HPDE6-E6E7 (cell line): Measurements from ENCODE around the gene SF3A1.

Experiments
- DNase-seq: peaks from one replicate; pipeline ENCODE4 v3.0.0; 2011; ENCODE audit warnings: missing footprints; ENCODE audit errors: extremely low spot score

Gene SF3A1

DNA sequence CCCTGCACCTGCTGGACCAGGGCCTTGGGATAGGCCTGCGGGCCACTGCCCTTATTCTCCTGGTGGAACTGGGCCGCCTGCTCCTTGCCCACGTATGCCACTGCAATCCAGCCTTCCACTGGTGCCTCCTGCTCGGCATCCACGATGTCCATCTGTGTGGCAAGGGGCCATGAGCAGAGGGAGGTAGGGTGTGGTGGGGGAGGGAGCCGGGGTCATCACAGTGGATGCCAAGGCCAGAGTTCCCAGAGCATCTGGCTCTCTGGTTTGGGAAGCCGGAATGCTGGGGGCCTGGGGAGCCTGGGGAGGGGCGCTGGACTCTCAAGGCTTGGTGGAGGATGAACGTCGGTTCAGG is 29.9 kb upstream of the SF3A1 start:
- no peak for DNase-seq

DNA sequence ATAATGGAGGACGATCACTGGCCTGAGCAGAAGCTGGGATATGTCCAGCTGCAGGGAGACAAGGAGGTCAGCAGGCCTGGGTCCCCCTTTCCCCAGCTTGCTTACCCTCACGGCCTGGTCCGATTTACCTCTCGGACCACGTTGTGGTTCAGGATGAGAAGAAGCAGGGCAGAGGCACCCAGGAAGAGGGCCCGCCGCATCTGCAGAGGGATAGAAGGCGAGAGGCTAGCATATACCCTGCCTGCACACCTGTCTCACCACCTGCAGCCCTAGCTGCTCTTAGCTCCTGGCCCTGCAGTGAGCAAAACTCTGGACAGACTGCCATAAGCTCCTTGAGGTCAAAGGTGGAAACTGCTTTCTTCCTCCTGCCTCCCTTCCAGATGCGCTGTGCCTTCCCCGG is 29.2 kb upstream of the SF3A1 start:
- no peak for DNase-seq

DNA sequence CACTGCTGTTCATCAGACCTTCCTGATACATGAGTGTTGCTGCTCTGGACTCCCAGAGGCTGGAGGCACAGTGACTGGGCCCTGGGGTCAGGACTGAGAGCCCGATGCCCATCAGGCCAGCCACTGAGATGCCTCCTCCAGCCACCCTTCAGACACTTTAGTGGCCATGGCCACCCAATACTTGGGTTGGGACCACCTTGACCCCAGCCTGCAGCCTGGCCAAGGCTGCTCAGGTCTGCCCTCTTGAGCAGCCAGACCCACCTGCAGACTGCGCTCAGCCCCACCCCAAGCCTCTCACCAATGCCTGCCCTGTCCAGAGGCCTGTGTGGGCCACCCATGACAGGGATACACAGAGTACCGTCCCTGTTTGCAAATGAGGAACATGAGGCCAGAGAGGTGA is 26.4 kb upstream of the SF3A1 start:
- no peak for DNase-seq

DNA sequence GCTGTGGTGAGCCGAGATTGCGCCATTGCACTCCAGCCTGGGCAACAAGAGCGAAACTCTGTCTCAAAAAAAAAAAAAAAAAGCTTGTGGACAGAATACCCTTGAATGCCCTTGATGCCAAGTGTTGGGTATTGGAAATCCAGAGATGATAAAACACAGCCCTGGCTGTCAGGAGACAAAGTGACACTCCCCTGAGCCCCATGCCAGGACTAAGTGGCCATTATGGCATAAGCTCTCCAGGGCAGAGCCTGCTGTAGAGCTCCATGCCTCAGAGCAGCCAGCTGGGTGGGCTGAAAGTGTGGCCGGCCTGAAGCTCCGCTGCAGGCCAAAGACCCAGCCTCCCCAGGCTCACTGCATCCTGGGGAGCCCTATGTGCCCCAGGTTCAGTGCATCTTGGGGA is 25.6 kb upstream of the SF3A1 start:
- no peak for DNase-seq

DNA sequence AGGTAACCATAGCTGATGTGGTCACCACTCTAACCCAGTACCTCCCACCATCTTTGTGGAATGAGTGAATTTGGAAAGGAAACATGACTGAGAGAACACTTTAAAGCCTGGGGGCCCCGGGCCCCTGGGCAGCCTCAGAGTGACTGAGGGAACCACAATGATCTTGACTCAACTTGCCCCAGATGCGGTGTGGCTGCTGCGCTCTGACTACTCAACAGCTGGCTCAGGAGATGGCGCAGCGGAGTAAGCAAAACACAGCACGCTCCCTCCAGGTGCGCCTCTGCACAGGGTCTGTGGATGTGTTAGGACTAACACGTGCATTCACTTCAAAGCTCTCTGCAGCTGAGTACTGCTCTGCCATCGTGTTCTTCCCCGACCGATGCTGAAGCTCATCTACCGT is 24.6 kb upstream of the SF3A1 start:
- no peak for DNase-seq

DNA sequence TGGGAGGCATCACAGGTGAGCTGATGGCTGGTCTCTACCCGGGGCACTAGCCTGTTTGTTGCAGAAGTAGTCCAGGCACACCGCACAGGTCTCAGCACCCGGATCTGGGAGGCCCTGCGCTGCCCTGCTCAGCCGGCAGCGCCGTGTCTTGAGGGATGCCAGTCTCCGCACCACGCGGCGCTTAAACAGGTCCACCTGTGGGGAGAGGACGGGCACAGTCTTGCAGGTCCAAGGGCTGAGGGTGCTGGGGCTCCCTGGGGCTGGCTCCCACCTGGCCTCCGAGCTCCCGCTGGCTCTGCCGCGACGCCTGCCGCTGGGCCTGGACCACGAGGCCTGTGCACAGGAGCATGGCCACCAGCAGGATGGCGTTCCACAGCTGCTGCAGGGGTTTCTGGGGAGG is 23.3 kb upstream of the SF3A1 start:
- no peak for DNase-seq

DNA sequence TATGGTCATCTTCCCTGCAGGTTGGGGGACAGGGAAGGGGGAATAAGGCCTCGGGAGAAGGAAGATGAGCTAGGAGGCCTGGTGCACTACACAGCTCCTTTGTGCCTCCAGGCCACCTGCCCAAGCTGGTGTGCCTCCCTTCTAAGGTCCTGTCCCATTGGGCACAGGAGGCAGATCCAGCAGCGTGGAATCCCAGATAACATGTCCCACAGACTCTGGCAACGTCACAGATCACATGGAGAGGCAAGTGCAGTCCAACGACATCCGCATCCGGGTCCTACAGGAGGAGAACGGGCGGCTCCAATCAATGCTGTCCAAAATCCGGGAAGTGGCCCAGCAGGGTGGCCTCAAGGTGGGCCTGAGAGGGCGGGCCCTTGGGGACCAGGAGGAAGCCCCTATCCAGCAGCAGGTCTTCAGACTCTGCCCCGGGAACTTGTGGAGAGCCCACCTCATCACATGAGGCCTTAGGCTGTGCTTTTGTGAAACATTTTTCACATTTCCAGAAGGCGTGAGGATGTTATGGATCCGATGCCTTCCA is 18.7 kb upstream of the SF3A1 start:
- no peak for DNase-seq

DNA sequence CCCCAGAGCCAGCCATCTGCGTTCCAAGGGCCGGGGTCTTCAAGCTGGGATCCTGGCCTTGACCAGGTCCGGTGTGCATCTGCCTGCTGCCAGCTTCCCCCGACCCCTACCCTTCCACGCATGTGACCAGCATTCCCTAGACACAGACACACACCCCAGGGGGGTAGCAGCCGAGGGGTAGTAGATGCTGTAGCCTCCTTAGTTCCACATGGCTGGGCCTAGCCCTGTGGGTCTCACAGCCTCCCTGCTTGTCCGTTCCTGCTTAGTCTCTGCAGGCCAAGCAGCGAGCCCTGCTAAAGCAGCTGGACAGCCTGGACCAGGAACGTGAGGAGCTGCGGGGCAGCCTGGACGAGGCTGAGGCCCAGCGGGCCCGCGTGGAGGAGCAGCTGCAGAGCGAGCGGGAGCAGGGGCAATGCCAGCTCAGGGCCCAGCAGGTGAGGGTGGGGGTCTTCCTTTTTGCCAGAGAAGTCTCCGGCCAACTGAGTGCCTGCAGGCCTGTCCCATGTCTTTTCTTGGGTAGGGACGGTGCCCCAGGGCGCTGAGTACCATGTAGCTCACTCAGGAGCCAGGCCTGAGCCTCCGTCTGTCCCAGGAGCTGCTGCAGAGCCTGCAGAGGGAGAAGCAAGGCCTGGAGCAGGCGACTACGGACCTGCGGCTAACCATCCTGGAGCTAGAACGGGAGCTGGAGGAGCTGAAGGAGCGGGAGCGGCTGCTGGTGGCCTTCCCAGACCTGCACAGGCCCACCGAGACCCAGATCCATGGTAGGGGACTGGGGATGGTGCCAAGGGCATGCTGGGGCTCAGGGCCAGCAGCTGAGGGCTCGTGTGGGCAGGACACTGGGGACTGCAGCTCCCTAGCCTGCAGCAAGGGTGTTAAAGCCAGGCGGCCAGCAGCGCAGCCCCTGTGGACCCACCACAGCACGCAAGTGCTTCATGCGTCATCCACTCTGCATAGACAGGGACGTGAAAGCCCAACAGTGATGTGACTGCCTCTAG is 16.9 kb upstream of the SF3A1 start:
- no peak for DNase-seq

DNA sequence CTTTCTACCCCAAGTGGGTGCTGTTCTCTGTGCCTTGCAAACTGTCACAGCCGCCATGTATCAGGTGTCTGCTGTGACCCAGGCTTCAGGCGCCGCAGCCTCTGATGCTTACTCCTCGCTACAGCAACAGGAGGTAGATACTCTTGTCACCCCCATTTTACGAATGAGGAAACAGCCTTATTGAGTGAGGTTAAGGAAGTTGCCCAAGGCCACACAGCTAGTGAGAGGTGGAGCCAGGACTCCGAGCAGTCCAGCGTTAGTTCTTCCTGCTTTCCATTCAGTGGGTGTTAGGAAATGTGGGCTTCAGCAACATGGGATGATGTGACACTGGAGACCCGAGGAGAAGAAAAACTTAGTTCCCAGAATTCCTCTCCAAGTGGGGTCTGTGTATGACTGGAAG is 16.2 kb upstream of the SF3A1 start:
- no peak for DNase-seq

DNA sequence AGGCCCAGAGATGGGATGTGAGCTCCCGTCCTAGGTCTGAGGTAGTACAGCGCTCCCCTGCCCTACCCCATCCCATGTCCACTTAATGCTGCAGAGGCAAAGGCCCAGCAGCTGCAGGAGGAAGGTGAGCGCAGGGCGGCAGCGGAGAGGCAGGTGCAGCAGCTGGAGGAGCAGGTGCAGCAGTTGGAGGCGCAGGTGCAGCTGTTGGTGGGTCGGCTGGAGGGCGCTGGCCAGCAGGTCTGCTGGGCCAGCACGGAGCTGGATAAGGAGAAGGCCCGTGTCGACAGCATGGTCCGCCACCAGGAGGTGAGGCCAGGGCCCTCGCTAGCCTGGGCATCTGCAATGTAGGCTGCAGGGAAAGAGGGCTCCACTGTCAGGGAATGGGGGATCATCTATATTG is 15.3 kb upstream of the SF3A1 start:
- no peak for DNase-seq

DNA sequence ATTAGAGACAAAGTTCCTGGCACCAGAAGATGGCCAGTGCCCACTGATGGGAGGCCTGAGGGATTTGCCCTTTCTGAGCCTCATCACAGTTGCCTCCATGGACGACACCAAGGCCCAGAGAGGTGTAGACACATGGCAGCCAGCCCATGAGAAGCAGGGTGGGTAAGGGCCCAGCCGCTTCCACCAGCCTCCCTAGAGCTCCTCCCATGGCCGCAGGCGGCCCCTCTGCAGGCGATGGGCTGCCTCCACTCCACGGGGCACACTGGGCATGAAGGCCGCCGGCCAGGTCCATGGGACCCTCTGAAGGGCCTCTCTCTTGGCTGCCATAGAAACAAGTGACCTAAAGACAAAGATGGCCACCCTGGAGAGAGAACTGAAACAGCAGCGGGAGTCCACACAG is 14.6 kb upstream of the SF3A1 start:
- no peak for DNase-seq

DNA sequence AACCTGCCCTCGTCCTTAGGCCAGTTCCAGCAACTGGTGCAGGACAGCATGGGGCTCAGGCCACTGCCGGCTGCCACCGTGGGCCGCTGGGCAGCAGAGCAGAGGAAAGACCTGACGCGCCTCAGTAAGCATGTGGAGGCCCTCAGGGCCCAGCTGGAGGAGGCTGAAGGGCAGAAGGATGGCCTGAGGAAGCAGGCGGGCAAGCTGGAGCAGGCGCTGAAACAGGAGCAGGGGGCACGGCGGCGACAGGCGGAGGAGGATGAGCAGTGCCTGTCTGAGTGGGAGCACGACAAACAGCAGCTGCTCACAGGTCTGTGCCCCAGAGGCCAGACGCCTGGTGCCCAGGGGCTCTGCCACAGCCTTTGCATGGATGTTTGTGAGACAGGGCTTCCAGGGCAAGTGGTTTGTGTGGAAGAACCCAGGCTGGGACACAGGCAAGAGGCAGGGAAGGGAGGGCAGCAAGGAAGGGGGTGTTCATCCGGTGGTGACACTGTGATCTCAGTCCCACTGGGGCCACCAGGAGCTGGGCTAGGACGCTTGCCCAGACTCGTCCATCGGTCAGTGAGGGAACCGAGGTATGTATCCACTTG is 14.0 kb upstream of the SF3A1 start:
- no peak for DNase-seq

DNA sequence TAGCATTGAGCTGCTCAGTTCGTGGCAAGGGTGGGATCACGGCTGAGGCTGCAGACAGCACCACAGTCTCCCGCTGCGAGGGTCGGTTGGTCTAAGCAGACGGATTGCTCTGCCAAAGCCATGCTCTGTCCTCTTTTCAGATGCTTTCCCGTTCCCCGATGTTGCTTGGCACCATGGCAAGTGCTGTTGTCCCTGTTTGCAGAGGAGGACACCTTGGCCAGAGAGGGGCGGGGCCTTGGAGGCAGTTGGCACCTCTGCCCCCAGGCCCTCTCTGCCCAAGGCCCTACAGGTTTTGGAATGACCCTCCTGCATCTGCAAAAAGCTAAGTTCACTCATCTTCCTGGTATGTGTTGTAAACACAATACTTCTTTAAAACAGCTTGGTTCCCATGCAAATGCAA is 11.7 kb upstream of the SF3A1 start:
- no peak for DNase-seq

DNA sequence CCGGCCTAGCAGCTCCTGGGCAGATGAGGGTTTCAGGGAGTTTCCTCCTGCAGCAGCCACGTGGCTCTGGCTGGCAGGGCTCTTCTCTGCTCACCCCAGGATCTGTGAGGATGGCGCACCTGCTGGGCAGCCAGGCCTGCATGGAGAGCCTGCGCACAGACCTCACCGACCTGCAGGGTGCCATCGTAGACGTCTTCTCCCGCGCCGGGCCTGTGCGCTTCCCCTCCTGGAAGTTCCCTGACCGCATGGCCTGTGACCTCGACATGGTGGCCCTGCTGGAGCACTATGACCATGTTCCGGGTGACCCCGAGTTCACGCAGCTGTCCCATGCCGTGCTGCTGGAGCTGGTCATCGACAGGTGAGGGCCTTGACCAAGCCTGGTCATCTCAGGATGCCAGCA is 9.2 kb upstream of the SF3A1 start:
- DNase-seq, result no peak

DNA sequence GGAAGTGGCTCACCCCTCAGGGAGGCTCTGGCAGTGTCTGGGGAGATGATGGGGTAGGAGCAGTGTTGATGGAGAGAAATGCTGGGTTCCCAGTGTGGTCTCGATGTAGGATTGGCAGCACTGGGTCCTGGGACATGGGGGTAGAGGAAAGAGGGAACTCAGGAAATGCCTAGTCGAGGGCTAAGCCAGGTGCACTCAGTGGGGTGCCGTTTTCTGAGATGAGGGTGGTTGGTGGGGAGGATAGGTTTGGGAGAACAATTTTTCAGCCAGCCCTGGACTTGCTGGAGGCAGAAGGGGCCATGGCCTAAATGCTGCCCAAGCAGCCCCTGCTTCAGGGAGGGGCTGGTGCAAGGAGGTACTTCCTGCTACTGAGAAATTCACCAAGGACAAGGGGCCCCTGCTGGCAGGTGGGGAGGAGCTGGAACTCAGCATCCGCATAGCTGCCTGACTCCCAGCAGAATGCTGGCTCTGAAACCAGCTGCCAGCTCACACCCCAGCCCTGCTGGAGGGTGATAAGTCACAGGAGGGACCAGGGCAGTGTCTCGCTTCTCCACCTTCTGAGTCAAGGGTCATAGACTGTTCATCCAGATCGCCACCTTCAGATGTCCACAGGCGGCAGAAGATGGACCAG is 6.1 kb upstream of the SF3A1 start:
- DNase-seq, result no peak

DNA sequence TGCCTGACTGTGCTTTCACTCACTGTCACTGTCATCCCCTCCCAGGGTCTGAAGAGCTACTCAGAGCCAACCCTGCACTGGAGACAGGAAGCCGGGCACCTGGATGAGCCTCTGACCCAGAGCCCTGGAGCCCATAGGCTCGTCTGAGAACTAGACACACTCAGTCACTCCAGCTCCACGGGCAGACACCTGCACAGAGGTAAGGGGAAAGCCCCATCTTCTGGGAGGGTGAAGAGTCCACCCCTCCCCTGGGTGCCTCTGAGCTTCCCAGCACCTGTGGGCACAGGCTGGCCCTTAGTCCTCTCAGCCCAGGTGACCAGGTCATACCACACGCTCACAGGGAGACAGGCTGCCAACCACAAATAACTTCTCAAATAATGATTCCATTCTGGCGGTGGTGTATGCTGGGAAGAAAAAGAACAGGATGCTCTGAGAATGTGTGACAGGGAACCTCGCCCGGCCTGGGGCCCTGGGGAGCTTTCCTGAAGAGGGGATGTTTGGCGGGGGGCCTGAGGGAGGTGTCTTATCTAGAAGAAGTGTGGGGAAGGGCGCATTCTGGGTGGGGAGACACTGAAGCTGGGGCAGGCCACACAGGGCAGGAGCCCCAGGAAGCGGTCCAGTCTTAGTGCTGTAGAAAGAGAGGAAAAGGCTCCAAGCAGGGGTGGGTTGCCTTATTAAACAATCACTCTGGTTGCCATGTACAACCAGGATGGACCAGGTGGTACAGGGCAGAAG is 5.4 kb upstream of the SF3A1 start:
- no peak for DNase-seq

DNA sequence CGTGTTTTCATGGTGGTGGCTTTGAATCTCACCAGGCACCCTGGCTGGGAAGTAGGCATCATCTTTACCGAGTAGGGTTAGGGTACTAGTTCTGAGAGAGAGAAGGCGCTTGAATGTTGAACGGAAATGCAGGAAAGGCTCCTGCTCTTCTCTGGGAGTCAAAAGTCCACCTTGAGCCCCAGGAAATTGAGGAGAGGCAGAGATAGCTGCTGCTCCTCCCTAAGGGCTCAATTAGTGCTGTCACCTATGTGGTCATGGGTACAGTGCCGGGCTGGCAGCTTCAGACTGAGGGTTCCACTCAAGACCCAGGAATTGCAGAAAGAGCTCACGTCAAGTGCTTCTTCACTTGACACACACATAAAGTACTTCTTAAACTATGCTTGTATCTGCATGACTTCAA is 1.8 kb upstream of the SF3A1 start:
- DNase-seq, result no peak

DNA sequence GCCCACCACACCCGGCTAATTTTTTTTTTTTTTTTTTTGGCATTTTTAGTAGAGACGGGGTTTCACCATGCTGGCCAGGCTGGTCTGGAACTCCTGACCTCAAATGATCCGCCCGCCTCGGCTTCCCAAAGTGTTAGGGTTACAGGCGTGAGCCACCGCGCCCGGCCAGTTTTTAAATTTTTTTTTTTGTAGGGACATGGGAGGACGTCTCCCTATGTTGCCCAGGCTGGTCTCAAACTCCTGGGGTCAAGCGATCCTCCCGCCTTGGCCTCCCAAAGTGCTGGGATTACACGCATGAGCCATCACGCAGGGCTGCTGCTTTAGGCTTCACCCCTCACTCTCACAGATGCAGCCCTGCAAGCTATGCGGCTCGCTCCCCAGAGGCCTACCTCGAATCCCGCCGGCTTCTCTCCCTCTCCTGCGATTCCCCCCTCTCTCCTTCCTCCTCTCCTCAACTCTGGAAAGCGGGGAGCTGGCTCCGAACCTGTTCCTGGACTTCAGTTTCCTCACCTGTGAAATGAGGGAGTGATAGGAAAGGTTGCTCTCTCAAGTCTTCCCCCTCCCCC is 1.0 kb upstream of the SF3A1 start:
- no peak for DNase-seq

DNA sequence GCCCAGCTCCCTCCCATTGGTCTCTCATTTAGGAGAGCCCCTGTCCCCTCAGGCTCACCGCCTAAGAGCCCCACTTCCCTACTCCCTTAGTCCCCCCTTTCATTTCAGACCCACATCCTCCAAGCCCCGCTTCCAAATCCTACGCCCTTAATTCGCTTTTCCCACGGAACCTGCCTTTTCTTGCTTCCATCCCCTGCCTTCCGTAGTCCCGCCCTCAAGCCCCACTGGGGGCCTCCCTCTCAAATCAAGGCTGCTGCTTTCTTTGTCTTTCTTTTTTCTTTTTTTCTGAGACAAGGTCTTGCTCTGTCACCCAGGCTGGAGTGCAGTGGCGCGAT is 509 bp upstream of the SF3A1 start:
- no peak for DNase-seq

DNA sequence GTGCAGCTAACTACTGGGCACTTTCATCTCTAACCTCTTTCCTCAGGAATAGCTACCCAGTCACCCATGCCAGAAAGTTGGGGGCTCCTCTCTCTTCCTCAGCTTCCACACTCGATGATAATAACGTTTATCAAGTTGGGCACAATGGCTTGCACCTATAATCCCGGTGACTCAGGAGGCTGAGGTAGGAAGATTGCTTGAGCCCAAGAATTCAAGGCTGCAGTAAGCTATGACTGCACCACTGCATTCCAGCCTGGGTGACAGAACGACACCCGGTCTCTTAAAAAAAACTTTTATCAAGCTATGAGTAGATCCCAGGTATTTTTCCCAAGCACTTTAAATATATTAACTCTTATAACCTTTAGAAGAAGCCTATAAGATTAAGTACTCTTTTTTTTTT is 2.0 kb downstream of the SF3A1 start:
- no peak for DNase-seq

DNA sequence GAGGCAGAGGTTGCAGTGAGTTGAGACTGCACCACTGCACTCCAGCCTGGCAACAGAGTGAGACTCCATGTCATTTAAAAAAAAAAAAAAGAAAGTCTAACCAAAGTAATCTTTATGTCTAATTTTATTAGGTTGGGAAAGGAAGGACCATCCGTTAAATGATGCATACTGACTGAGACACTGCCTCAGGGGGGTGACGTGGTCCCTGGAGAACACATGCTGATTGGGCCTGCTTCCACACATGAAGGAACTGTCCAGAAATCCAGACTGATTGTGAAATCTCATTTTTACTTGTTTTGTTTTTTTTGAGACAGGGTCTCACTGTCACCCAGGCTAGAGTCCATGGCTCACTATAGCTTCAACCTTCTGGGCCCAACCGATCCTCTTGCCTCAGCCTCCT is 5.5 kb downstream of the SF3A1 start:
- DNase-seq, result no peak

DNA sequence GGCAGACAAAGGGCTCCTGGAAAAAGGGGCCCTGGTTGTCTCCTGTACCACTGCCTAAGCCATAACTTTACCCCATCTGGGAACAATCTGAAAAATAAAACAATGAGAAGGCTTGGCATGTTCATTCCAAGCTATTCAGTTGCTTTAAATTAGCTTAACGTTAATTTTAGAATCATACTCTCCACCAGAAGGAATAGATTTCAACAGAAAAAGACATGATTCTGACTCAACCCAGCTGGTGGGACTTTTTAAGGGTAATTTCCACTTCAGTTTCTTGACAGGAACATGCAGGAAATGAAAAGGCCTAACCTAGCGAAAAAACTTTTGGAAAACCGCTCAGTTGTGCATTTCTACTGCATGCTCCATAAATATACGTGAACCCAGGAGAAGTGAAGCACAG is 7.9 kb downstream of the SF3A1 start:
- DNase-seq, result no peak
